WERI-Rb-1 (cell line): ENCODE data around the gene GALNT5.

ENCODE experiments used
- DNase-seq: peaks from one replicate; pipeline ENCODE4 v3.0.0-alpha.2; 2020
- H3K27ac ChIP-seq: fragments of 250-450 bp; sonication (Bioruptor Pico); 2 replicates; pipeline ENCODE4 v1.5.1; 2020; ENCODE audit warnings: mild to moderate bottlenecking, moderate library complexity
- H3K27me3 ChIP-seq: fragments of 250-450 bp; sonication (Bioruptor Pico); 2 replicates; pipeline ENCODE4 v1.5.1; 2021; ENCODE audit warnings: mild to moderate bottlenecking, low read depth, moderate library complexity; ENCODE audit not compliant: insufficient read depth, severe bottlenecking
- H3K36me3 ChIP-seq: fragments of 250-450 bp; sonication (Bioruptor Pico); 2 replicates; pipeline ENCODE4 v1.5.1; 2020; ENCODE audit warnings: mild to moderate bottlenecking, moderate library complexity
- H3K4me3 ChIP-seq: 2 replicates; pipeline ENCODE4 v1.5.1; 2011; ENCODE audit warnings: low read depth, mild to moderate bottlenecking, control low read depth, low read length
- H3K9me3 ChIP-seq: fragments of 250-450 bp; sonication (Bioruptor Pico); 2 replicates; pipeline ENCODE4 v1.5.1; 2021; ENCODE audit warnings: mild to moderate bottlenecking, moderate library complexity; ENCODE audit not compliant: severe bottlenecking
- TF ChIP-seq, protein P1 (sequence below): IDR thresholded peaks from 2 replicates; pipeline ENCODE4 v1.5.1; 2011; ENCODE audit warnings: low read depth, mild to moderate bottlenecking, control low read depth, inconsistent platforms, low read length

The GALNT5 gene

DNA sequence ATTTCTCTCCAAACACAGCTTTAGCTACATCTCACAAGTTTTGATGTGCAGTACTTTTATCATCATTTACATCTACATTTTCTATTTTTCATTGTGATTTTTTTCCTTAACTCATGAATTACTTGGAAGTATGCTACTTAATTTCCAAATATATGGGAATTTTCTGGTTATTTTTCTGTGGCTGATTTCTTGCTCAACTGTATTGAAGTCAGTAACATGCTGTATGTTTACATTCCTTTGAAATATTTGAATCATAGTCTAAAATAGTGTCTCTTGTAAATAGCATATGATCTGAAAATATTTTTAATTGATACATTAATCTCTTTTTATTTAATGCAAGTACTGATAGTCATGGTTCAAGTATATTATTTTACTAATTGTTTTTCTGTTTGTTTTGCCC lies 26.0 kb upstream of the GALNT5 start:
- Histone ChIP-seq H3K4me3 (no peak overlapping the region), H3K27me3 (no peaks in the 10 kb centered on the region), H3K36me3 (no peaks in the 10 kb centered on the region), H3K27ac (no peak overlapping the region), H3K9me3 (no peaks in the 10 kb centered on the region)
- TF ChIP-seq, protein P1, sequence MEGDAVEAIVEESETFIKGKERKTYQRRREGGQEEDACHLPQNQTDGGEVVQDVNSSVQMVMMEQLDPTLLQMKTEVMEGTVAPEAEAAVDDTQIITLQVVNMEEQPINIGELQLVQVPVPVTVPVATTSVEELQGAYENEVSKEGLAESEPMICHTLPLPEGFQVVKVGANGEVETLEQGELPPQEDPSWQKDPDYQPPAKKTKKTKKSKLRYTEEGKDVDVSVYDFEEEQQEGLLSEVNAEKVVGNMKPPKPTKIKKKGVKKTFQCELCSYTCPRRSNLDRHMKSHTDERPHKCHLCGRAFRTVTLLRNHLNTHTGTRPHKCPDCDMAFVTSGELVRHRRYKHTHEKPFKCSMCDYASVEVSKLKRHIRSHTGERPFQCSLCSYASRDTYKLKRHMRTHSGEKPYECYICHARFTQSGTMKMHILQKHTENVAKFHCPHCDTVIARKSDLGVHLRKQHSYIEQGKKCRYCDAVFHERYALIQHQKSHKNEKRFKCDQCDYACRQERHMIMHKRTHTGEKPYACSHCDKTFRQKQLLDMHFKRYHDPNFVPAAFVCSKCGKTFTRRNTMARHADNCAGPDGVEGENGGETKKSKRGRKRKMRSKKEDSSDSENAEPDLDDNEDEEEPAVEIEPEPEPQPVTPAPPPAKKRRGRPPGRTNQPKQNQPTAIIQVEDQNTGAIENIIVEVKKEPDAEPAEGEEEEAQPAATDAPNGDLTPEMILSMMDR, result no peak
- no peak for DNase-seq

DNA sequence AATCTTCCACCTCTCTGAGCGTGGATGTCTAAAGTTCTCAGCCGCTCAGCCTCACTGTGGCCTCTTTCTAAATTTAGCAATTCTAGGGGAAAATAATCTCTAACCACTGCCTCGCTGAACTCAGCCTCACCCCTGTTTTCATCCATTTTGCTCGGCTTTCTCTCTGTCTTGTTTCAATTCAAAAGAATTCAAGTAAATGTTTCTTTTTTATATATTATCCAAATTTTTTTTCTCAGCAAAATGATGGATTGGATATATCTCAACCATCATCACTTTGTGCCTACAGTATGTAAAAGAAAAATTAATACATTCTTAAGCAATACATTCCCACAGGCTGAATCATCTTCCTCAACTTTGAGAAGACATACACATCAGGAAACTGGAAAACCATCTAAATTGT lies 24.0 kb upstream of the GALNT5 start:
- TF ChIP-seq, protein P1, result no peak
- no peaks in the 10 kb centered on the region for H3K36me3 ChIP-seq
- no peak for DNase-seq
- no peaks in the 10 kb centered on the region for H3K27me3 ChIP-seq
- H3K27ac ChIP-seq, result no peak overlapping the region
- H3K4me3 ChIP-seq, result no peak overlapping the region
- H3K9me3 ChIP-seq, result no peaks in the 10 kb centered on the region

DNA sequence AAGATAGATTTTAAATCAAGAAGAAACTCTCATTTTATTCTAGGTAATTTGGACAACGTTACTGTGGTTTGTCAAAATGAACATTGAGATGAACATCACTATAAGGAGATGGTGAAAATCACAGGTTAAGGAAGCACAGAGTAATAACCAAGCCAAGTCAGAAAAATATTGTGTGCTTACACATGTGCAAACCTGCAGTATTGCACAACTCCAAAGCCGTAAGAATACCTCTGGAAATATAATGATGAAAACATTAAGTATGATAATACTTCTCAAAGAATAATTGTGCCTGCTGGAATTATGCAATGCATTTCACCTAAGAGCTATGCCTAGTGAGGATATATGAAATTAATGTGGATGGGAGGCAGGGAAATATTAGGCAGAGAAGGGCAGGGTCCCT lies 21.1 kb upstream of the GALNT5 start:
- no peak for DNase-seq
- H3K4me3 ChIP-seq, result no peak overlapping the region
- H3K9me3 ChIP-seq, result no peaks in the 10 kb centered on the region
- H3K36me3 ChIP-seq, result no peaks in the 10 kb centered on the region
- no peaks in the 10 kb centered on the region for H3K27me3 ChIP-seq
- TF ChIP-seq, protein P1, result no peak
- H3K27ac ChIP-seq, result no peak overlapping the region

DNA sequence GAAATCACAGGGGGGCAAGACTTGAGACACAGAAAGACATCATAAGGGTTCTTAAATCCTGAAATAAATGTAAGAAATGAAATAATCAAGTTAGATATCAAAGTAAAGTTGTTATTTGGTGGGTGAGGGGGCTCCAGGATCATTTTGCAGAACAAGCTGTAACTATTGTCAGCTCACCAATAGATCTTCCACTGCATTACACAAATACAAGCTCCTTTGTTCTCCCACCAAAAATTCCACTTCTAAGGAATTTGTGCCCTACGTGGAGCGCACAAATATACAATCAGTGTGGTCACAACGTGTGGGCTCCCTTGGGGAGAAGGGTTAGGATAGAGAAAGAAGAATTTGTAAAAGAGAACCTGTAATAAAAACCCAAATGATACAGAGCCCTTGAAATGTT lies 19.2 kb upstream of the GALNT5 start:
- Histone ChIP-seq H3K9me3 (no peaks in the 10 kb centered on the region), H3K36me3 (no peaks in the 10 kb centered on the region), H3K27ac (no peak overlapping the region), H3K4me3 (no peak overlapping the region), H3K27me3 (no peaks in the 10 kb centered on the region)
- TF ChIP-seq, protein P1, result no peak
- DNase-seq, result no peak

DNA sequence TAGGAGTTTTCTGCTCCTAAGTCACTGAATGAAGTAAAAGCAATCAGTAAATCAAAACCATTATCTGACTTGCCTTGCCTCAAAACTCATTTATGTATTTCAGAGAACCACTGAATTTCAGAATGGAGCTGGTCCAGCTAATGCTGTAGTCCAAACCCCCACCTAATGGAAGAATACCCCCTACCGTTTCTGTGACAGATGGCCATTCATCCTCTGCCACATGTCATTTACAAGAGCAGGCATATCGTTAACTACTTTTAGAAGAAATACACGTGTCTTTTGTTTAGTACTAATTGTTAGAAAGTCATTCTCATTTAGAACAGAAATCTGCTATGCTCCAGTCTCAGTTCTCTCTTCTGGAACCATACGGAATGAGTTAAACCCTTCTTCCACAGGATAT lies 12.8 kb upstream of the GALNT5 start:
- peak; percentile 19 for DNase-seq
- TF ChIP-seq, protein P1, result no peak
- no peaks in the 10 kb centered on the region for H3K27me3 ChIP-seq
- H3K36me3 ChIP-seq, result no peaks in the 10 kb centered on the region
- H3K4me3 ChIP-seq, result no peak overlapping the region
- H3K9me3 ChIP-seq, result no peaks in the 10 kb centered on the region
- 0 out of 2 replicates have a peak overlapping the region, but pooled peaks have one; percentile 30 for H3K27ac ChIP-seq

DNA sequence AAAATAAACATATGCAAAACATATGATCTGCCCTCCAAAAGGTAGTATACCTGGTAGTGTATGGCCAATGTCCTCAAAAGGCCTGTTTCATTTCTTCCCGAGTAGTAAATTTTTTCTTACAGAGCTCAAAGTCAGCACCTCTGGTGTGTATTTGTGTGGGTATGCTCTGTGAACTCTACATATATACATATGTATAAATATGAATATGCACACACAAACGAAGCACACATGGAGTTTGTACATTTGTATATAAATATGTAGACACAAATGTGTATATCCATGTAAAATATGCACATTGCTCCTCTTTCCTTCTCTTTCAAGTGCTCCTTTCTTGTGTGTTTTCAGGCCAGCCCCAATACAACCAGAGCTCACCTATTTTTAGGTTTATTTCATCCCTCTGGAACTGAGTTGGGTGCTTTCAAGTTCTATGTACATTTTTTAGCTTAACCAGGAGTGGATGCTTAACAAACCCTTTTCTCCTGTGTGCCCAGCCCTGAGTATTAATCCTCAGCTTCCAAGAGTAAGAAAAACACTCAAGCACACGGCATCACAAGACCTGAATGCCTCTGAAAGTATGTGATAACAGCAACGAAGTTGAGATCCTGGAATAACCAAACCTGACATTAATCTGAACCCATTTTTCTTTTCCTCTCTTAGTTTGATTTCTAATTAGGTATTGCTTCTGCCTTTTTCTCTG lies 12.2 kb upstream of the GALNT5 start:
- Histone ChIP-seq H3K4me3 (no peak overlapping the region), H3K36me3 (no peaks in the 10 kb centered on the region), H3K27ac (no peak overlapping the region), H3K9me3 (no peaks in the 10 kb centered on the region), H3K27me3 (no peaks in the 10 kb centered on the region)
- TF ChIP-seq, protein P1, result no peak
- no peak for DNase-seq
